ENCODE results near the gene COL27A1. TPM values are rescaled to one million over a fixed set of nuclear protein-coding genes. Genes with fewer than 3 reads are reported as not detected.

COL27A1 gene
- total RNA-seq, 1 donor from 2014 or later: 3.7 TPM

DNA sequence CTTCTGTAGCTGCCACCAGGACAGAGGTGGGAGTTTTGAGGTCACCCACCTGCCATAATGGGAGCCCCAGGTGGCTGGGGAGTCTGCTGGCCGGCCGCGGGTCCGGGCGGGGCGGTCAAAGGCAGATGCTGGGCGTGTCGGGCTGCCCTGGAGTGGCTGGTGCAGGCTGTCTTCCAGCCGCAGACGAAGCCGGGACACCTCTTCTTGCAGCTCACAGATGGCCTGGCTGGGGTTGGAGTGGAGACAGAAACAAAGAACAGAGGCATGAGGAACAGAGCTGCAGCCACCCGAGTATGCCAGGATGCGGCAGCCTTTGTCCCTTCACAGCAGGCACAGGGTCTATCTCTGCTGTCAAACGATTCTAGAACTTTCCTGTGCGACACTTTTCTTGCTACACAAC lies 192.3 kb downstream of the COL27A1 start:
- Mint-ChIP-seq H3K36me3 (ENCODE audit: low read depth) (peaks cover 88% of the 10 kb centered on the region), H3K9me3 (no peaks in the 10 kb centered on the region), H3K4me3 (ENCODE audit: low read depth) (no peak overlapping the region), H3K27ac (peak overlapping the region; percentile 93), H3K27me3 (ENCODE audit: low read depth) (no peaks in the 10 kb centered on the region), H3K4me1 (ENCODE audit: low read depth) (peaks cover 45% of the 10 kb centered on the region)
- intact Hi-C loops (cut with micrococcal nuclease): loop anchor here (5.0 kb wide), 1 partner anchor 140 kb away; no protein-coding TSS in a partner anchor
- DNase-seq (ENCODE audit: low spot score): no peak

DNA sequence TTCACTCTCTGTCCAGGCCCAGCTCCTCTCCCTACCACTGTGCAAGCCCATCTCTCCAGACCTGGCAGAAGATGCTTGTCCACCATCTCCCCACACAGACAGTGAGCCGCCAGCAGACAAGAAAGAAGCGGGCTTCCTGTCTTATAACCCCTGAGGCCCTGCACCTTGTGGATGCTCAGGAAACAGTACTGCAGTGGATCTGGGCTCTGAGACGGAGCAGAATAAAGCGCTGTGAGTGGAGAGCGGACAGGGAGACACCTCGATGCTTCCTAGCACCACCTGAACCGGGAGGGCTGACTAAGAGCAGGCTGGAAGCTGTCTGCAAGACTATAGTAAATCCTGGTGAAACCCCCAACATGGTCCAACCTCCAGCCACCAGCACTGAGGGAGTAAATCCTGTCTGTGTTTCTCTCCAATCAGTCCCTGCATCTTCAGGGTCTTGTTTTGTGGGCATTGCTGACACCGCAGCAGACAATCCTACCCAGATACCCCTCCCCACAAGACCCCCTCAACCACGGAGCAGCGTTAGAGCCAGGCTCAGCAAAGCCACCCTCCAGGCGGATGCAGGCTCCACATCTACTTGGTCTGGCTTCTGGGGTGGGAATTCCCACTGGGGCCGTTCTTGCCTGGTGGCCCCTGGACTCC lies 193.0 kb downstream of the COL27A1 start:
- no peaks in the 10 kb centered on the region for H3K27me3 Mint-ChIP-seq (ENCODE audit: low read depth)
- peaks cover 44% of the 10 kb centered on the region for H3K4me1 Mint-ChIP-seq (ENCODE audit: low read depth)
- no peak for DNase-seq (ENCODE audit: low spot score)
- H3K4me3 Mint-ChIP-seq (ENCODE audit: low read depth): no peak overlapping the region
- peaks cover 88% of the 10 kb centered on the region for H3K36me3 Mint-ChIP-seq (ENCODE audit: low read depth)
- H3K27ac Mint-ChIP-seq: peak overlapping the region; percentile 93
- H3K9me3 Mint-ChIP-seq: no peaks in the 10 kb centered on the region
- intact Hi-C loops (cut with micrococcal nuclease): loop anchor here (5.0 kb wide), 1 partner anchor 139 kb away; no protein-coding TSS in a partner anchor

DNA sequence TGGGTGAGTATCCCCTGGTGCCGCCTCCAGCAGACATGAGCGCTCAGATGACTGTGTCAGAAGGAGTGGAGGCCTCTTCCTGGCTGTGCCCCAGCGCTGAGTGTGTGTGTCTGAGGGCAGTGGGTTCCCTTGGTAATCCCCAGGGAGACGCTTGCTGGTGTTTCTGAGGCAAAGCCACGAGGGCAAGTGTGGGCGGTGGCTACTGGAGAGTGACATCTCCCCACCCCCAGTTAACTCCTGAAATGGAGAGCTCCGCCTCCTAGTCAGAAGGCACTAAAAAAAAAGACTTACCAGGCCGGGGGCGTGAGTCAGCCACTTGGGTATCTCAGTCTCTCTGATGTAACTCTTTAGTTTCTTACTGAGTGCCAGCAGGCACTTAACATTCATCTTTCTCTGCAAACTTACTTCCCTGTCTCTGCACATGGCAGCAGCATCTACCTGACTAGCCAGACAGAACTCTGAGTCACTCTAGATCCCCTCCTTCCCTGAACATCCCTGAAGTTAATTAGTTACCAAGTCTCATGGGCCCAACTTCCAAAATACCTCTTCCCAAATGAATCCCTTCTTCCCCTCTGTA lies 193.7 kb downstream of the COL27A1 start:
- H3K9me3 Mint-ChIP-seq: no peaks in the 10 kb centered on the region
- H3K36me3 Mint-ChIP-seq (ENCODE audit: low read depth): peaks cover 87% of the 10 kb centered on the region
- DNase-seq (ENCODE audit: low spot score): peak; percentile 50
- intact Hi-C loops (cut with micrococcal nuclease): loop anchor here (1.0 to 5.0 kb wide), 4 partner anchors 14 to 138 kb away; no protein-coding TSS in a partner anchor
- H3K27me3 Mint-ChIP-seq (ENCODE audit: low read depth): no peaks in the 10 kb centered on the region
- peak overlapping the region; percentile 93 for H3K27ac Mint-ChIP-seq
- peak overlapping the region; percentile 5 for H3K4me3 Mint-ChIP-seq (ENCODE audit: low read depth)
- H3K4me1 Mint-ChIP-seq (ENCODE audit: low read depth): peaks cover 44% of the 10 kb centered on the region

DNA sequence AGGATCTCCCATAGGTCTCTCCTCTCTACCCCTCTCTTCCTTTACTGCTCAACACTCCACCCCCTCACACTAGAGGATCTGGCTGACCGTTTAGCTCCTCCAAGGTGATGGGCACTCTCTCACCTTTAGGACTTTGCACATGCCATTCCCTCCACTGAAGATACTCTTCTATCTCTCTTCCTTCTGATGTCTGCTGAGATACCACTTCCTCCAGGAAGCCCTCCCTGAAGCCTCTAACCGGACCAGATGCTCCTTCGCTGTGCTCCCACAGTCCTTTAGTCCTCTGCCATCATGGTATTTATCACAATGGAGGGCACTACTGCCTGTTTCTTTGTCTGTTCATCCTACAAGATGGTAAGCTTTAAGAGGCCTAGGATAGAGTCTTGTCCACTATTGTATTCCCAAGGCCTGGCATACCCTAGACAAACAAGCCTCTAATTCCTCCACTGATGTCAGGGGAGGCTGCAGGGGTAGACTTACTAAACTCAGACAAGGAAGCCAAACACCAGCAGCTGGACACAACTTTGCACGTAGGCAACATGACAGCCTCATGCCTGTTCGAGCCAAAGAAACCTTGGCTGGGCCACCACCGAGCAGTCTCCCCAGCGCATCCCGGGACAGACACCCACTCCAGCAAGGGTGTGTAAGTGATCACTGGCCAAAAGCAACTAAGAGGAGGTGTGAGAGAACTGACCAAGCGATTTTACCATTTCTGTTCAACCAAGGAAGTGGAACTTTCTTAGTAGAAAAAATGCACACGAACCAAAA lies 194.6 kb downstream of the COL27A1 start:
- Mint-ChIP-seq H3K27ac (peak overlapping the region; percentile 93), H3K9me3 (no peaks in the 10 kb centered on the region), H3K36me3 (ENCODE audit: low read depth) (peaks cover 78% of the 10 kb centered on the region), H3K4me3 (ENCODE audit: low read depth) (no peak overlapping the region), H3K4me1 (ENCODE audit: low read depth) (peaks cover 44% of the 10 kb centered on the region), H3K27me3 (ENCODE audit: low read depth) (no peaks in the 10 kb centered on the region)
- no peak for DNase-seq (ENCODE audit: low spot score)
- intact Hi-C loops (cut with micrococcal nuclease): loop anchor here (1.0 to 5.0 kb wide), 4 partner anchors 13 to 137 kb away; no protein-coding TSS in a partner anchor

DNA sequence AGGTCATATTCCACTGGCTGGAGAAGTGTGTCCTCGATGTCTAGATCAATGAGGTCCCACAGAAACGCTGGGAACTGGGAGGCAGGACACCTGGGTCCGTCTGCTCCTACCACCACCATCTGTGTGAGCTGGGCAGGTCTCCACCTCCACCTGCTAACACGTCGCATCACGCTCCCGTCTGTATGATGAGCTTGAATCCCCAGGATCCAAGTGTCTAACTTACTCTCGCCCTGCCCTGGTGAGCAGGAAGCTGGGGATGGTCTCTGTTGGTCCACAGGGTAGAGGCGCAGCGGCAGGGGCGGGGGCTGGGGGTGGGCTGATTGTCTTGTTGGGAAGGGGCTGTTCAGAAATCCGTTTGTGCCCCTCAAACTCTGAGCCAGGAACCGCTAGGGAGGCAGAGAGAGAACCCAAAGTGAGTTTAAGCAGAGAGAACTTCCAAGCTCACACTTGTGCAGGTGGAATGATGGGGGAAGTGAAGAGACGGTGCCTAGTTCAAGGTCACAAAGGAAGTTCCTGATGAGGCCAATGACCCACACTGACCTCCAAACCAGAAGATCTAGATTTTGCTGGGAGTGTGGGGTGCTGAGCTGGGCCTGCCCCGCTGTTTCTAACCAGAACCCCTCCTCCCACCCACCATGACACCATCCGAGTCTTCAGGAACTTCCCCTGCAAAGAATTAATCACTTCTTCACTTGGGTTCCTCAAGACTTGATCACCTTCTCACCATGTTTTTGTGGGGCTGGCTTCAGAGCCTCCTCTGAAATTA lies 195.5 kb downstream of the COL27A1 start:
- no peaks in the 10 kb centered on the region for H3K9me3 Mint-ChIP-seq
- peaks cover 71% of the 10 kb centered on the region for H3K36me3 Mint-ChIP-seq (ENCODE audit: low read depth)
- no peaks in the 10 kb centered on the region for H3K27me3 Mint-ChIP-seq (ENCODE audit: low read depth)
- intact Hi-C loops (cut with micrococcal nuclease): no loop called here
- no peak overlapping the region for H3K4me3 Mint-ChIP-seq (ENCODE audit: low read depth)
- peak overlapping the region; percentile 93 for H3K27ac Mint-ChIP-seq
- no peak for DNase-seq (ENCODE audit: low spot score)
- peaks cover 44% of the 10 kb centered on the region for H3K4me1 Mint-ChIP-seq (ENCODE audit: low read depth)

DNA sequence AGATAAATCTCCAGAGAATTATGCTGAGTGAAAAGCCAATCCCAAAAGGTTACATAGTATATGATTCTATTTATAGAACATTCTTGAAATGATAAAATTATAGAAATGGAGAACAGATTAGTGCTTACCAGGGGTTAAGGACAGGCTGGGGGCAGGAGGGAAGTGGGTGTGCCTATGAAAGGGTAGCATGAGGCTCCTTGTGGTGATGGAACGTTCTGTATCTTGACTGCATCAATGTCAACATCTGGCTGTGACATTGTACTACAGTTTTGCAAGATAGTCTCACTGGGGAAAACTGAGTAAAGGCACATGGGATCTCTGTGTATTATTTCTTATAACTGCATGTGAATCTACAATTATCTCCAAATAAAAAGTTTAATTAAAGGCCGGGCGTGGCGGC lies 196.6 kb downstream of the COL27A1 start:
- H3K9me3 Mint-ChIP-seq: no peaks in the 10 kb centered on the region
- no peaks in the 10 kb centered on the region for H3K27me3 Mint-ChIP-seq (ENCODE audit: low read depth)
- H3K4me1 Mint-ChIP-seq (ENCODE audit: low read depth): peaks cover 42% of the 10 kb centered on the region
- DNase-seq (ENCODE audit: low spot score): no peak
- intact Hi-C loops (cut with micrococcal nuclease): no loop called here
- H3K27ac Mint-ChIP-seq: peak overlapping the region; percentile 38
- no peak overlapping the region for H3K4me3 Mint-ChIP-seq (ENCODE audit: low read depth)
- H3K36me3 Mint-ChIP-seq (ENCODE audit: low read depth): peaks cover 69% of the 10 kb centered on the region

DNA sequence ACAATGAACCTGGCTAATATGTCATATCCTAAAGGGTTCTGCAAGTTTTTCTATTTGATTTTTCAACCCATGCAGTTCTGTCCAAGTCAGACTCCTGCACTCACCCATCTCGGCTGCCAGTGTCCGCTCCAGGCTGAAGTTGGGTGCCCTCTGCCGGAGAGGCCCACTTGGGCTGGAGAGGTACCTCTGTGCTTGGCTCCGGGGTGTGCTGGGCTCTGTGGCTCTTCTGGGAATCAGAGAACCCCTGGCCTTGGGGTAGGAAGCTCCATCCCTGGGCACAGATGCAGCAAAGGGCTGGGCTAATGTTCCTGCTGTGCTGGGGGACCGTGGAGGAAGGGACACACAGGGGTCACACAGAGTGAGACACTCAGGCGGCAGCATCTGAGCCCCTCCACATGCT lies 200.5 kb downstream of the COL27A1 start:
- H3K4me3 Mint-ChIP-seq (ENCODE audit: low read depth): no peak overlapping the region
- H3K9me3 Mint-ChIP-seq: no peaks in the 10 kb centered on the region
- H3K27me3 Mint-ChIP-seq (ENCODE audit: low read depth): no peaks in the 10 kb centered on the region
- DNase-seq (ENCODE audit: low spot score): no peak
- H3K4me1 Mint-ChIP-seq (ENCODE audit: low read depth): peaks cover 18% of the 10 kb centered on the region
- H3K36me3 Mint-ChIP-seq (ENCODE audit: low read depth): peaks cover 67% of the 10 kb centered on the region
- H3K27ac Mint-ChIP-seq: no peak overlapping the region
- intact Hi-C loops (cut with micrococcal nuclease): no loop called here

DNA sequence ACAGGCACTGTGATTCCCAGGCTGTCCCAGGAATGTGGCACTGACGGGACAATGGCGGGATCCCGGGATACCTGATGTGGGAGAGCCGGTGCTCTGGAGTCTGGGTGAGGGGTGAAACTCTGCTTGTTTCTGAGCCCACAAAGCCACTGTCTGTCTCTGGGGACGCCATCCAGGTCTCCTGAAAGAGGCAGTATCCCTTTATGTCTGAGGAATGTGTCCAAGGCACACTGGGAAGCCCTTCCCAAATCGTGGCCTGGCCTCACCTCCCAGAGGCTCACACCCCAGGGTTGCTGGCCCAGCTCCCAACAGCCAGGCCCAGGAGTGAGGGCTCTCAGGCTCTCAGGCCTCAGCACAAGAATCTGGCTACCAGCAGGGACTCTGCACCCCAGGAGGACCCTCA lies 201.5 kb downstream of the COL27A1 start:
- peak overlapping the region; percentile 57 for H3K27ac Mint-ChIP-seq
- no peaks in the 10 kb centered on the region for H3K27me3 Mint-ChIP-seq (ENCODE audit: low read depth)
- no peak overlapping the region for H3K4me3 Mint-ChIP-seq (ENCODE audit: low read depth)
- intact Hi-C loops (cut with micrococcal nuclease): no loop called here
- DNase-seq (ENCODE audit: low spot score): no peak
- H3K4me1 Mint-ChIP-seq (ENCODE audit: low read depth): peaks cover 26% of the 10 kb centered on the region
- no peaks in the 10 kb centered on the region for H3K9me3 Mint-ChIP-seq
- peaks cover 70% of the 10 kb centered on the region for H3K36me3 Mint-ChIP-seq (ENCODE audit: low read depth)

DNA sequence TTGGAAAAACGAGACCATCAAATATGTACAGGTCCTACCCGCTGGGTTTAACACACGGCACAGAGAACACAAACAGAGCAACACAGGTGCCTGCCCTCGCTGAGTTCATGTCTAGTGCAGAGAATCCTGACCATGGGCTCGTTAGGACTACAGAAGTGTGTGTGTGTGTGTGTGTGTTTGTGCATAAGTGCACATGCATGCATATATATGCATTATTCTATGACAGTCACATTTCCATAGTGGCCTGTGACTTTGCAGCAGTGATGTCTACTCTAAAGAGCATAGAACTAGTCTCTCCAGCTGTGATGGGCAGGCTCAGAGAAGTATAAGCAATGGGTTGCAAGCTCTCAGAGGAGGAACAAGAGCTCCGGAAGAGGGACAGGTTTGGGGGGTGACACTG lies 202.0 kb downstream of the COL27A1 start:
- Mint-ChIP-seq H3K4me3 (ENCODE audit: low read depth) (no peak overlapping the region), H3K27me3 (ENCODE audit: low read depth) (no peaks in the 10 kb centered on the region), H3K4me1 (ENCODE audit: low read depth) (peaks cover 22% of the 10 kb centered on the region), H3K36me3 (ENCODE audit: low read depth) (peaks cover 71% of the 10 kb centered on the region), H3K9me3 (no peaks in the 10 kb centered on the region), H3K27ac (peak overlapping the region; percentile 26)
- no peak for DNase-seq (ENCODE audit: low spot score)
- intact Hi-C loops (cut with micrococcal nuclease): no loop called here

DNA sequence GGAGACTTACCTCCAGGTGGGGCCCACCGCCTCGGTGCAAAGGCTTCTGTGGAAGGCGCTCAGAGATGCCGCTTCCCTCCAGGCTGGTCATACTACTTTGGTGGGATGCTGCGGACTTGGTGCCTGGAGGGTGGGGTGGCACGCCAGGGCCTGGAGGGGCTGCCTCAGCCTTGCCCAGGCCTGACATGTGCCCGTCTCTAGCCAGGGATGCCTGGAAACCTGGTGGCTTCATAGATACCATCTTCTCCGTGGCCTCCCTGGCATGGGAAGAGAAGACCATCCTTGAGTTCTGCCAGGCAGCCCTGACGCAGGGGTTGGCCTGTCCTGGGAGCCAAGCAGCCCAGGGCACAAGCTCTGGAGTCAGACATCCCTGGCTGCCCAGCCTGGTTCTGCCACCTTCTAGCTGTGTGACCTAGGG lies 202.6 kb downstream of the COL27A1 start:
- Mint-ChIP-seq H3K4me3 (ENCODE audit: low read depth) (no peak overlapping the region), H3K9me3 (no peaks in the 10 kb centered on the region), H3K36me3 (ENCODE audit: low read depth) (peaks cover 74% of the 10 kb centered on the region), H3K27me3 (ENCODE audit: low read depth) (no peaks in the 10 kb centered on the region), H3K27ac (peak overlapping the region; percentile 25), H3K4me1 (ENCODE audit: low read depth) (peaks cover 23% of the 10 kb centered on the region)
- DNase-seq (ENCODE audit: low spot score): no peak
- intact Hi-C loops (cut with micrococcal nuclease): no loop called here

DNA sequence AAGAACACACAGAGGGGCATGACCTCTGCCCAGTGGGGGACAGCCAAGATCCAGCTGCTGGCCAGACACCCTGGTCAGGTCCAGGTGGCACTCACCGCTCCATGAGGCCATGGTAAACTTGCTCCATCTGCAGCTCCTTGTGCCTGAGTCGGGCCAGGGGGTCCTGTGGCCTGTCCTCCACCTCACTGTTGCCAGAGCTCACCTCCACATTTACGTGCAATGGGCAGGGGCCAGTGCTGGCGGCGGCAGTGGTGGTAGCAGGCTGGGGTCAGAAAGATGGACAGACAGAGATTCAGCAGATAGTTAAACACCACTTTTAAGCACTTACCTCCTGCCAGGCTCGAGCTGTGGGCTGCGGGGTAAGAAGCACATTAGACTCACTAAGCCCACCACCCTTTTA lies 204.5 kb downstream of the COL27A1 start:
- H3K4me3 Mint-ChIP-seq (ENCODE audit: low read depth): no peak overlapping the region
- H3K27ac Mint-ChIP-seq: peak overlapping the region; percentile 73
- no peak for DNase-seq (ENCODE audit: low spot score)
- H3K27me3 Mint-ChIP-seq (ENCODE audit: low read depth): no peaks in the 10 kb centered on the region
- intact Hi-C loops (cut with micrococcal nuclease): no loop called here
- peaks cover 85% of the 10 kb centered on the region for H3K36me3 Mint-ChIP-seq (ENCODE audit: low read depth)
- H3K4me1 Mint-ChIP-seq (ENCODE audit: low read depth): peaks cover 42% of the 10 kb centered on the region
- H3K9me3 Mint-ChIP-seq: no peaks in the 10 kb centered on the region

DNA sequence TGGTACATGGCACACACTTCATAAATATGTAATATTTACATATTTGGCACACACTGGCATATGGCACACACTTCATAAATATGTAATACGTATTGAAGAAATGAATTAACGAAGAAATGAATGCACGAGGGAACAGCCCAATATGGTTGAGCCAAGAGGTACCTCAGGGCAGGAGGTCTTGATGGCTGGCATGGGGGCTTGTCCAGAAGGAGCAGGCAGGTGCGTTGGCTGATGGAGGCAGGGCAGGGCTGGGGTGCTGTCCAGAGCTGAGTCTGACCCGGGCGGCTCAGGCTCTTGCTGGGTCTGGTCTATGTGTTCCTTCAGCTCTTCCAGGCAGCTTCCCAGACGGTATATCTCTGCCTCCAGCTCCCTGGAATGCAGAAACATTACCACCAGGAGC lies 206.2 kb downstream of the COL27A1 start:
- intact Hi-C loops (cut with micrococcal nuclease): no loop called here
- peaks cover 53% of the 10 kb centered on the region for H3K4me1 Mint-ChIP-seq (ENCODE audit: low read depth)
- H3K4me3 Mint-ChIP-seq (ENCODE audit: low read depth): no peak overlapping the region
- H3K36me3 Mint-ChIP-seq (ENCODE audit: low read depth): peaks cover 91% of the 10 kb centered on the region
- H3K27ac Mint-ChIP-seq: peak overlapping the region; percentile 63
- no peaks in the 10 kb centered on the region for H3K9me3 Mint-ChIP-seq
- H3K27me3 Mint-ChIP-seq (ENCODE audit: low read depth): no peaks in the 10 kb centered on the region
- DNase-seq (ENCODE audit: low spot score): no peak
